Subcutaneous adipose tissue (tissue), 4 donors: ENCODE data around the gene NLGN2. TPM values are rescaled to one million over a fixed set of nuclear protein-coding genes. Genes with fewer than 3 reads are reported as not detected.

ENCODE experiments used
- CTCF ChIP-seq: fragments of 450-650 bp; IDR thresholded peaks from one replicate; pipeline ENCODE4 v1.5.1; 2016; ENCODE audit warnings: low read depth, mild to moderate bottlenecking, control low read depth, antibody characterized with exemption, moderate library complexity
- total RNA-seq, 4 donors: library from RNA; depleted of rRNA; stranded (reverse); fragments of >200 nt; gene quantifications; one replicate each; pipeline ENCODE4 v1.1.0, GENCODE V29; 2016

NLGN2 gene
- total RNA-seq, 4 donors from 2014 or later, result 3.1 to 6.8 (median 4.2) TPM

DNA sequence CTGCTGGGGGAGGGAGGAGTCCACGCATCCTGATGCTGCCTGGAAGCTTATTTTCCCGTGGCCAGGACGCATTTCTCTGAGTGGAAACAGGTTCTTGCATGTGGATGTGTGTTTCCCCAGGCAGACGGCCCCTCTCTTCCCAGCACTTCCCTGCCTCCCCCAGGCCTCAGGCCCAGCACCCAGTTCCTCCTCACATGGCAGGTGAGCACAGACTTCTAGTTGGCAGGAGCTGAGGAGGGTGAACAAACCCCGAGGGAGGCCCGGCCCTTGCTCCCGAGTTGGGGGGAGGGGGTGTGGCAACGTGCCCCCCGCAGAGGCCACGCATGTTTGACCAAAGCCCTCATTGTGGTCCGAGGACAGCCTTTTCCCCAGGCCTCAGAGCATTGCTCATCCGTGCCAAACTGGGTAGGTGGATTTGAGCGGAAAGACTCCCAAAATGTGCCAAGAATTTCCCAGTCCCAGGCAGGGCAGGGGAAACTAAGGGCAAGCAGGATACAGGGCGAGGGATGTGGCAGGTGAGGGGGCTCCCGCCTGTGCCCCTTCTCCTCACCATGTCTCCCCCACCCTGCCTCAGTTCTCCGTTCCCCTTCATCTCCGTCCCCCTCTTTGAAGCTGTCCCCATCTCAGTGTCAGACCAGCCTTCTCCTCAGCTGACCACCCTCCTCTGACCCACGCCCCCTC, 11.0 kb downstream of the NLGN2 start:
- TF ChIP-seq CTCF, result no peak

DNA sequence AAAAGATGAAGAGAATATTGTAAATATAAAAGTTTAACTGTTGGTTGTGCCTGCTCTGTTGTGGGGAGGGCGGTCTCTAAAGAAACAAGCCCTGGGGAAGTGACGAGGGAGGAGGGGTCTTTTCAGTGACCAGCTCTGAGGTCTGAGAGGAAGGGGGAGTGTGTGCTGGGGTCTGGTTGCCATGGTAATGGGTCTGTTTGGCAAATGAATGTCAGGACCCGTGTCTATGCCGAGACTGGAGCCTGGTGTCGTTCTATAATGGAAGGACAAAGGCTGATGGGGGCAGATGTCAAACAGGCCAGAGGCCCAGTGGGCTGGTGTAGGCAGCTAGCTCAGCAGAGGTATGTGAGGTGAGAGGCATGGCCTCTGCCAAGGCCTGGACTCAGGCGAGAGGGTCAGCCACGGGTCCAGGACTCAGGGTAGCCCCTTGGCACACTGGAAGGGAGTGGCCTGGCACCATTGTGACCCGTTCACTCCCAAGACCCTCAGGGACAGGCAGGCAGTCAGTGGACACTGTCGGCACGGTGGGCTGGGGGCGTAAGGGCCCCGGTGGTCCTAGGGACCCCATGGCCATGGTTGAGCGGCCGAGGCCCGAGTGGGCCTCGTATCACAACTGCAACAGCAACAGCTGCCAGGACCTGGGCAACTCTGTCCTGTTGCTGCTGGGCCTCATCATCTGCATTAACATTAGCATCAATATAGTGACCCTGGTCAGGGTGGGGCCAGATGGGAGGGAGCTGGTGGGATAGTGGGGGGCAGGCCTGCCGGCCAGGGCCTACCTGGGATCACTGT, 12.4 kb downstream of the NLGN2 start, which contains the start of gene SPEM1:
Gene SPEM1, plus strand, starts transcription at position 506 of the 792 bp plus-strand sequence. Its CDS starts 61 bp downstream, at position 567.
- TF ChIP-seq CTCF, result no peak

DNA sequence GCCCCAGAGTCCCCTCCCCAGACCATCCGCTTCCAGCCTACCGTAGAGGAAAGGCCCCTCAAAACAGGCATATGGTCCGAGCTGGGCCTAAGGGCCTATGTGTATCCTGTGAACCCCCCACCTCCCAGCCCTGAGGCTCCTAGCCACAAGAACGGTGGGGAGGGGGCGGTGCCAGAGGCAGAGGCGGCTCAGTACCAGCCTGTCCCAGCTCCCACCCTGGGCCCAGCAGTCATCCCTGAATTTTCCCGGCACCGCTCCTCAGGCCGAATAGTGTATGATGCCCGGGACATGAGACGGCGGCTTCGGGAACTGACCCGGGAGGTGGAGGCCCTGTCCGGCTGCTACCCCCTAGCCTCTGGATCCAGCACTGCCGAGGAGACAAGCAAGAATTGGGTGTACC, 13.5 kb downstream of the NLGN2 start:
- TF ChIP-seq CTCF, result no peak

DNA sequence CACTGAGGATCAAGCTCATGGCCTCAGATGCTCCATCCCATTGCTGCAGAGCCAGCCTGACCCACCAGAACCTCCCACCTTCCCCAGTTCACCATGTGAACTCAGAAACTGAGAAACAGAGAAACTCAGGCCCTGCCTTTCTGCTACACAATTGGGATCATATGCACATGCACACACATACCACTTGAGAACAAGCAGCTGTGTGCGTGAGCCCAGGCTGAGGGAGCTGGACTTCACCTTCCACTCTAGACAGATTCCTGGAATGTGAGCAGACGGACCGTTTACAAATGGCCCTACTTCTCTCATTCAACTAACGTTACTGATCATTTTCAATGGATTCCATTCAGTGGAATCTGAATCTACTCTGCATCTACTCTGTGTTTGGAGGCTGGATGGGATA, 16.0 kb downstream of the NLGN2 start:
- TF ChIP-seq CTCF, result no peak

DNA sequence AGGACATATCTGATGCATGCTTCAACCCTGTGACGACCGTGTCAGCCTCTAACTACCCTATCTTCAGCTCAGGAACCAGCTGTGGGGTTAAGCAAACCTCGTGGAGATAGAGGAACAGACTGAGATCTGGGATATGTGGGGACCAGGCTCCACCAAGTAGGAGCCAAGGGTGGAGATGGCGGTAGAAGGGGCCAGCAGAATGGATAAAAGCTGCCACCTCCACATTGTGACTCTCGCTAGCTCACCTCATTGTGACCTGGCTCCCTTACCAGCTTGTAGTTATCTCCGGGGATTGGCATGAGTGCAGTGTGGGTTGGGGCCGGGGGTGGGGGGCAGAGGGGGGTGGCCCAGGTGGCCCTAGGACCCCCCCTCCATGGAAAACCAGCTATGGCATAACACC, 17.7 kb downstream of the NLGN2 start, which contains the start of gene SPEM2:
Gene SPEM2, plus strand, starts transcription at position 301 of the 400 bp plus-strand sequence. Its CDS starts 73 bp downstream, at position 374.
- no peak for TF ChIP-seq CTCF

GRCh38 chr17:7425756-7426155, 18.1 kb downstream of the NLGN2 start:
- no peak for TF ChIP-seq CTCF

DNA sequence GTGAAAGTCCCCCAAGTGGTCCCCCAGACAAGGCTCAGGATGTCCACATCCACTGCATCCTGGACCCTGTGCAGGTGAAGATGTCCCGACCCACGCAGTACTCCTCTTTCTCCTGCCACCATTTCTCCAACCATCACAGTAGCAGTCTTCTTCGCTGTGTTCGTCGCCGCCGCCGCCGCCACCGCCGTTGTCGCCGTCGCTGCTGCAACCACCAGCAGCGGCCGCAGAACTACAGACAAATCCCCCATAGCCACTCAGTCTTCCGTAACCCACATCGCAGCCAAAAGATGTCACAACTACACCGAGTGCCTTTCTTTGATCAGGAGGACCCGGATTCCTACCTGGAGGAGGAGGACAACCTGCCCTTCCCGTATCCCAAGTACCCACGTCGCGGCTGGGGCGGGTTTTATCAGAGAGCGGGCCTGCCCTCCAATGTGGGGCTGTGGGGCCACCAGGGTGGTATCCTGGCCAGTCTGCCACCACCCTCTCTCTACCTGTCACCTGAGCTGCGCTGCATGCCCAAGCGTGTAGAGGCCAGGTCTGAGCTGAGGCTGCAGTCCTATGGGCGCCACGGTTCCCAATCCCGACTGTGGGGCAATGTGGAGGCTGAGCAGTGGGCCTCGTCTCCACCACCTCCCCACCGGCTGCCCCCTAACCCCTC, 18.7 kb downstream of the NLGN2 start:
- no peak for TF ChIP-seq CTCF
